Gastrocnemius medialis (tissue), 4 donors: ENCODE data around the gene PHACTR3. TPM values are rescaled to one million over a fixed set of nuclear protein-coding genes. Genes with fewer than 3 reads are reported as not detected.

Experiments
- ATAC-seq, 2 donors: fragments of 150-250 bp; one replicate each; pipeline ENCODE4 v1.9.1; 2016
- DNase-seq, 2 donors: peaks; one replicate each; pipeline ENCODE4 v3.0.0-alpha.2; 2019
- H3K27ac ChIP-seq, 4 donors: fragments of 200-600 bp; sonication (generic); 1 replicate in 1 of 4; 2 replicates in 3 of 4; pipeline ENCODE4 v1.5.1; 2016 to 2018; ENCODE audit warnings: mild to moderate bottlenecking in 2 of 4, moderate library complexity in 1 of 4
- H3K27me3 ChIP-seq, 3 donors: fragments of 200-600 bp; sonication (generic) in 2 of 3; 1 replicate in 1 of 3; 2 replicates in 2 of 3; pipeline versions ENCODE4 v1.5.1 to v1.6.0; 2016 to 2019; ENCODE audit warnings: mild to moderate bottlenecking in 1 of 3, moderate library complexity in 1 of 3
- H3K36me3 ChIP-seq, 2 donors: fragments of 200-600 bp; sonication (generic) in 1 of 2; one replicate each; pipeline ENCODE4 v1.5.1; 2017 to 2018
- H3K4me1 ChIP-seq, 2 donors: fragments of 200-600 bp; sonication (generic) in 1 of 2; one replicate each; pipeline ENCODE4 v1.5.1; 2016 to 2017; ENCODE audit warnings: mild to moderate bottlenecking in 2 of 2
- H3K4me3 ChIP-seq, 4 donors: fragments of 200-600 bp; sonication (generic) in 3 of 4; 1 replicate in 1 of 4; 2 replicates in 3 of 4; pipeline ENCODE4 v1.5.1; 2016 to 2019; ENCODE audit warnings: mild to moderate bottlenecking in 2 of 4
- H3K9me3 ChIP-seq, 3 donors: fragments of 200-600 bp; sonication (generic) in 2 of 3; 1 replicate in 1 of 3; 2 replicates in 2 of 3; pipeline ENCODE4 v1.5.1; 2016 to 2019
- POLR2A ChIP-seq, 2 donors: fragments of 450-650 bp; IDR thresholded peaks; one replicate each; pipeline ENCODE4 v1.6.1; 2017; ENCODE audit warnings: antibody characterized with exemption in 2 of 2, mild to moderate bottlenecking in 2 of 2, moderate library complexity in 2 of 2
- in situ Hi-C, 4 donors: fragments of 200-750 bp; cut with MboI; loops; one replicate each; pipeline versions ENCODE4 v1.15.0 to v1.8.0; 2017; ENCODE audit warnings: low sequenced_read_pairs in 4 of 4
- intact Hi-C: fragments of 100-400 bp; cut with DNase I; formaldehyde crosslinking; loops from one replicate; pipeline ENCODE4 v1.15.1; 2023; ENCODE audit warnings: low total_unique reads
- total RNA-seq, 4 donors: library from RNA; depleted of rRNA; stranded (reverse); fragments of >200 nt; gene quantifications; one replicate each; pipeline versions ENCODE4 v1.1.0 to v1.2.3, GENCODE V29; 2016
- TF ChIP-seq, protein P1 (sequence below), 5 experiments: fragments of 450-650 bp in 3 of 5; fragments of 200-600 bp in 2 of 5; sonication (generic) in 2 of 5; IDR thresholded peaks in 4 of 5; conservative IDR thresholded peaks in 1 of 5; 1 replicate in 4 of 5; 2 replicates in 1 of 5; pipeline ENCODE4 v1.5.1; 2016 to 2019; ENCODE audit warnings: antibody characterized with exemption in 5 of 5, mild to moderate bottlenecking in 3 of 5, moderate library complexity in 3 of 5

PHACTR3 gene
- total RNA-seq, 4 donors from 2014 or later, result 0.24 to 1.1 (median 0.59) TPM; not detected in 1

DNA sequence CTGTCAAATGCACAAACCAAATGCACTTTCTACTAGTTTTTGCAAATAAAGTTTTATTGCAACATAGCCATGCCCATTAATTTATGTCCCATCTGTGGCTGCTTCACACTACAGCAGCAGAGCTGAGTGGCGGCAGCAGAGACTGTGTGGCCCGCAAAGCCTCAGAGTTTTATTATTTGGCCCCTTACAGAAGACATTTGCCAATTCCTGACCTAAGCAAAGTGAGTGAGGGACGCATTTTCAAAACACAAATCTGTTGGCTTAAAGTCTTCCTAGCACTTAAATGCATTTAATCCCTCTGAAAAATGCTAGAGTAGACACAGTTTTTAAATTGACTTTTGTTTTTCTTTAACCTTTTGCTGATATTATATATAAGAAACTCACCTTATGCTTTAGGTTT is 126.4 kb downstream of the PHACTR3 start:
- no peaks in the 10 kb centered on the region for H3K36me3 ChIP-seq
- no peaks in the 10 kb centered on the region for H3K9me3 ChIP-seq
- no peak for DNase-seq
- H3K4me1 ChIP-seq, result no peaks in the 10 kb centered on the region
- no peak overlapping the region for H3K4me3 ChIP-seq
- no peak for ATAC-seq
- intact Hi-C loops (no loop called here), in situ Hi-C loops (no loop called here)
- TF ChIP-seq POLR2A (IDR thresholded peaks at IDR 0.05), result no peak
- TF ChIP-seq, protein P1, sequence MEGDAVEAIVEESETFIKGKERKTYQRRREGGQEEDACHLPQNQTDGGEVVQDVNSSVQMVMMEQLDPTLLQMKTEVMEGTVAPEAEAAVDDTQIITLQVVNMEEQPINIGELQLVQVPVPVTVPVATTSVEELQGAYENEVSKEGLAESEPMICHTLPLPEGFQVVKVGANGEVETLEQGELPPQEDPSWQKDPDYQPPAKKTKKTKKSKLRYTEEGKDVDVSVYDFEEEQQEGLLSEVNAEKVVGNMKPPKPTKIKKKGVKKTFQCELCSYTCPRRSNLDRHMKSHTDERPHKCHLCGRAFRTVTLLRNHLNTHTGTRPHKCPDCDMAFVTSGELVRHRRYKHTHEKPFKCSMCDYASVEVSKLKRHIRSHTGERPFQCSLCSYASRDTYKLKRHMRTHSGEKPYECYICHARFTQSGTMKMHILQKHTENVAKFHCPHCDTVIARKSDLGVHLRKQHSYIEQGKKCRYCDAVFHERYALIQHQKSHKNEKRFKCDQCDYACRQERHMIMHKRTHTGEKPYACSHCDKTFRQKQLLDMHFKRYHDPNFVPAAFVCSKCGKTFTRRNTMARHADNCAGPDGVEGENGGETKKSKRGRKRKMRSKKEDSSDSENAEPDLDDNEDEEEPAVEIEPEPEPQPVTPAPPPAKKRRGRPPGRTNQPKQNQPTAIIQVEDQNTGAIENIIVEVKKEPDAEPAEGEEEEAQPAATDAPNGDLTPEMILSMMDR (IDR thresholded peaks at IDR 0.05 in 4 of 5, conservative IDR thresholded peaks at IDR 0.05 in 1 of 5), result no peak
- no peak overlapping the region for H3K27ac ChIP-seq
- no peaks in the 10 kb centered on the region for H3K27me3 ChIP-seq

DNA sequence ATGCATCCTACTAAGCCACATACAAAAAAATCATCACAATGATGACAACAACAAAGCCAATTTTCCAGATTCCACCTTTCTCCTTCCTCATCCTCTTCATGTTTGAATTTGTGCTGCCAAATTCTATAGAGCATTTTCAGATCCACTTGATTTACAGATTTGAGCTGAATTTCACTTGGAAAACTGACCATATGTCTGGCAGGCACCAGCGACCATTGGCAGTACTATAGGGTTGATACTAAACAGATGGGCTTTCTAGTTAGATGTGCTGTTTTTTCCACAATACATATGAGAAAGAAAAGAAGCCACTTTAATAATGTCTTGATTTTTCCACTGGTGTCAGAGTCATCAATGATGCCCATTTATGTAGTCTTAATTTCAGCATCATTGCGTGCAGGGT is 127.0 kb downstream of the PHACTR3 start:
- in situ Hi-C loops, result no loop called here
- no peaks in the 10 kb centered on the region for H3K9me3 ChIP-seq
- no peak overlapping the region for H3K27ac ChIP-seq
- no peak for ATAC-seq
- no peak overlapping the region for H3K4me3 ChIP-seq
- TF ChIP-seq, protein P1 (IDR thresholded peaks at IDR 0.05 in 4 of 5, conservative IDR thresholded peaks at IDR 0.05 in 1 of 5), result no peak
- no peak for TF ChIP-seq POLR2A (IDR thresholded peaks at IDR 0.05)
- H3K4me1 ChIP-seq, result no peaks in the 10 kb centered on the region
- intact Hi-C loops, result no loop called here
- H3K27me3 ChIP-seq, result no peaks in the 10 kb centered on the region
- no peak for DNase-seq
- no peaks in the 10 kb centered on the region for H3K36me3 ChIP-seq

DNA sequence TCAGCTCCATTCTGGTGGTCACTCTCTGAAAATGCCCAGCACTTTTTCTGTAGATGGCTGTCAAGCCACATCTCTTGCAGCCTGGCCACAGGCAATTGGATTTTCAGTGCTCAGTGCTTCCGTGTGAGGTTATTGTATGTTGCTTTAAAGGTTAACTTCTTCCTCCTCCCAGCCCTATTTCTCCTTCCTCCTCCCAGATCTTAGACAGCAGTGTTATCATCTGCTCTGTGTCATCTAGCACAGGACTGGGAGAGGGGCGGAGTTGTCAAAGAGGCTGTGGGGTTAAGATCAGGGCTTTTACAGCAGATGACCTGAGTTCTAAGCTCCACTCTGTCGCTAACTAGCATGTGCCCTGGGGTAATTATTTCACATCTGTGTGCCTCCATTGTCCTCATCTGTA is 129.0 kb downstream of the PHACTR3 start:
- intact Hi-C loops, result no loop called here
- no peaks in the 10 kb centered on the region for H3K9me3 ChIP-seq
- in situ Hi-C loops, result no loop called here

DNA sequence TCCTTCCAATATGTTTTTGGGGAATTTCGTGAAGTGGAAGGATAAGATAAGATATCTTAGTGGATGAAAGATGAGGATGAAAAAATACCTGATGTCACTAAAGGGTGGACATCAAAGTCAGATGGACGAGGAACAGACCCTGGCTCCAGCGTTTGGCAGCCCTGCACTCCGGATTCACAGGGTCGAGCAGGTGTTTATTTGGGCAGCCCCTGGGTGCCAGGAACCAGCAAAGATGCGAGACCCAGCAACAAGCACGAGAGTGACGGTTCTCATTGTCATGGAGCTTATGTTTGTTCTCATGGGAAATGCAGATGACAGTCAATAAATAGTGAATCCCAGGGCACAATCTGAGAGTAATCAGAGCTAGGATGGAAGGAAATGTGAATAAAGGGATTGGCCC is 131.1 kb downstream of the PHACTR3 start:
- Histone ChIP-seq H3K27me3 (peaks cover 0 to 3% (median 0%) of the 10 kb centered on the region in 3 donors), H3K27ac (no peak overlapping the region), H3K36me3 (no peaks in the 10 kb centered on the region), H3K4me3 (no peak overlapping the region), H3K9me3 (no peaks in the 10 kb centered on the region), H3K4me1 (no peaks in the 10 kb centered on the region)
- ATAC-seq (no peak), DNase-seq (no peak)
- TF ChIP-seq, protein P1 (IDR thresholded peaks at IDR 0.05 in 4 of 5, conservative IDR thresholded peaks at IDR 0.05 in 1 of 5), result no peak
- TF ChIP-seq POLR2A (IDR thresholded peaks at IDR 0.05), result no peak
- intact Hi-C loops (no loop called here), in situ Hi-C loops (no loop called here)

More for the DNA sequence above, 129.0 kb downstream of the PHACTR3 start:
- H3K27ac ChIP-seq, result no peak overlapping the region
- no peaks in the 10 kb centered on the region for H3K36me3 ChIP-seq
- DNase-seq (no peak), ATAC-seq (no peak)
- TF ChIP-seq, protein P1 (IDR thresholded peaks at IDR 0.05 in 4 of 5, conservative IDR thresholded peaks at IDR 0.05 in 1 of 5), result no peak
- no peak for TF ChIP-seq POLR2A (IDR thresholded peaks at IDR 0.05)
- no peaks in the 10 kb centered on the region for H3K4me1 ChIP-seq
- no peaks in the 10 kb centered on the region for H3K27me3 ChIP-seq
- H3K4me3 ChIP-seq, result no peak overlapping the region

DNA sequence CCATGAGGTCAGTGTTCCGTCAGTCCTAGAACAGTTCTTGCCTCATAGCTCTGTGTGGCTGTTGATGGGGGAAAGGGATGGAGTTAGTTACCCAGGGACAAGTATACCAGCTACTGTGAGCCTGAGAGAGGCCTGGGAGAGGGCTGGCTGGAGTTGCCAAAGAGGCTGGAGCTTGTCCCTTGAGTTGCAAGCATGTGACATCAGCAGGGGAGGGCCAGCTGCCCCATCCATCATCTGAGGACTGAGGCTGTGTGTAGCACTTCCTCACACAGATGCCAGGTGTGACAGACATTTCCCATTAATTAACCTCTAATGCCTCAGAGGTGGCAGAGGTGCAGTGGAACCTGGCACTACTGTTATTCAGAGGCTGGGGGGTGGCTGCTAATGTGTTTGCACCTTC is 131.6 kb downstream of the PHACTR3 start:
- DNase-seq (no peak), ATAC-seq (no peak)
- H3K36me3 ChIP-seq, result no peaks in the 10 kb centered on the region
- H3K27me3 ChIP-seq, result peaks cover 0 to 3% (median 0%) of the 10 kb centered on the region in 3 donors
- H3K4me3 ChIP-seq, result no peak overlapping the region
- in situ Hi-C loops (no loop called here), intact Hi-C loops (no loop called here)
- TF ChIP-seq POLR2A (IDR thresholded peaks at IDR 0.05), result no peak
- TF ChIP-seq, protein P1 (IDR thresholded peaks at IDR 0.05 in 4 of 5, conservative IDR thresholded peaks at IDR 0.05 in 1 of 5), result no peak
- no peak overlapping the region for H3K27ac ChIP-seq
- no peaks in the 10 kb centered on the region for H3K4me1 ChIP-seq
- H3K9me3 ChIP-seq, result no peaks in the 10 kb centered on the region
